Calu3 (cell line): ENCODE measurements around the gene MED17. TPM values are rescaled to one million over a fixed set of nuclear protein-coding genes. Genes with fewer than 3 reads are reported as not detected.
"Not testable (repeated sequence)": the region's sequence is repeated elsewhere in the genome, so short reads cannot be mapped to it uniquely, and the experiment has no call there.

Experiments used
- BruUV-seq: library from RNA; stranded (reverse); fragments of 400-500 nt; replicated peaks from 2 replicates; lab custom pipeline; 2021; lab: Mats Ljungman, UMichigan
- CTCF ChIA-PET: fragments of 300-600 bp; sonication (Branson Sonifier 250); formaldehyde crosslinking; loops from one replicate; lab custom pipeline; 2022; ENCODE audit warnings: antibody characterized with exemption; lab: Charles Lee
- DNase-seq: peaks from one replicate; pipeline ENCODE4 v3.0.0; 2022
- H3K27ac Mint-ChIP-seq: one replicate; pipeline ENCODE4 v1.8.0; 2022; ENCODE audit warnings: mixed read lengths; ENCODE audit not compliant: unreplicated experiment
- H3K27me3 Mint-ChIP-seq: one replicate; pipeline ENCODE4 v1.8.0; 2022; ENCODE audit warnings: mixed read lengths; ENCODE audit not compliant: unreplicated experiment
- H3K36me3 Mint-ChIP-seq: one replicate; pipeline ENCODE4 v1.8.0; 2022; ENCODE audit warnings: mild to moderate bottlenecking, moderate library complexity, mixed read lengths; ENCODE audit not compliant: insufficient read depth, unreplicated experiment
- H3K4me1 Mint-ChIP-seq: one replicate; pipeline ENCODE4 v1.8.0; 2022; ENCODE audit warnings: mild to moderate bottlenecking, low read depth, mixed read lengths; ENCODE audit not compliant: unreplicated experiment
- H3K4me3 Mint-ChIP-seq: one replicate; pipeline ENCODE4 v1.8.0; 2022; ENCODE audit warnings: mild to moderate bottlenecking, low read depth, moderate library complexity, mixed read lengths; ENCODE audit not compliant: unreplicated experiment
- H3K9me3 Mint-ChIP-seq: one replicate; pipeline ENCODE4 v1.8.0; 2022; ENCODE audit warnings: low read depth, mixed read lengths; ENCODE audit not compliant: unreplicated experiment
- CTCF ChIP-seq: fragments of 200-600 bp; IDR thresholded peaks from one replicate; pipeline ENCODE4 v1.8.0; 2022; ENCODE audit warnings: antibody characterized with exemption; ENCODE audit not compliant: unreplicated experiment
- intact Hi-C: fragments of 100-400 bp; cut with micrococcal nuclease; formaldehyde crosslinking; loops from one replicate; pipeline ENCODE4 v1.10.0; 2022; ENCODE audit not compliant: unreplicated experiment
- total RNA-seq: library from RNA; stranded (reverse); gene quantifications from 2 replicates; pipeline ENCODE4 v1.2.3, GENCODE V29; 2022

Gene MED17
- total RNA-seq, 1 experiment from 2014 or later: 24.6 TPM

GRCh38 chr11:93741094-93741881 is 42.8 kb upstream of the MED17 start, which contains the start of the genes C11orf54 and TAF1D:
Gene C11orf54, plus strand, starts transcription at chr11:93741672. Its CDS starts 5,722 bp downstream, at chr11:93747394.
Gene TAF1D, minus strand, starts transcription at chr11:93741495. Its CDS starts 2,191 bp downstream, at chr11:93739304.
- TF ChIP-seq CTCF: no peak
- peaks cover 62% of the 10 kb centered on the region for H3K36me3 Mint-ChIP-seq
- intact Hi-C loops: loop anchor here (2.0 kb wide), 1 partner anchor 44 kb away; the partner anchor contains the start of gene MED17
- DNase-seq: peak; percentile 92
- H3K27ac Mint-ChIP-seq: peak within 1 kb of the TSS; percentile 99
- H3K27me3 Mint-ChIP-seq: no peaks in the 10 kb centered on the region
- H3K4me3 Mint-ChIP-seq: peak within 1 kb of the TSS; percentile 96
- H3K9me3 Mint-ChIP-seq: no peaks in the 10 kb centered on the region
- H3K4me1 Mint-ChIP-seq: peaks cover 25% of the 10 kb centered on the region
- TSS peak; percentile 58 for BruUV-seq
- CTCF ChIA-PET: interaction anchor here (0.6 to 2.5 kb wide), 2 partner anchors 41 to 43 kb away, joined by 4 to 9 read pairs; partner anchors contain the start of gene MED17

- no peaks in the 10 kb centered on the region for H3K9me3 Mint-ChIP-seq
- H3K27me3 Mint-ChIP-seq: no peaks in the 10 kb centered on the region
- no peak for TF ChIP-seq CTCF
- peak overlapping the region; percentile 96 for H3K4me3 Mint-ChIP-seq
- TSS peak; percentile 84 for BruUV-seq
- H3K4me1 Mint-ChIP-seq: peaks cover 25% of the 10 kb centered on the region
- intact Hi-C loops: loop anchor here (2.0 kb wide), 1 partner anchor 43 kb away; the partner anchor contains the start of gene MED17
- CTCF ChIA-PET: interaction anchor here (2.5 kb wide), 1 partner anchor 42 kb away, joined by 9 read pairs; the partner anchor contains the start of gene MED17
- peak overlapping the region; percentile 99 for H3K27ac Mint-ChIP-seq
- peaks cover 57% of the 10 kb centered on the region for H3K36me3 Mint-ChIP-seq
- DNase-seq: peak; percentile 44
These were observed 42.2 kb upstream of the MED17 start for GRCh38 chr11:93741882-93742226.

- H3K4me3 Mint-ChIP-seq: peak overlapping the region; percentile 96
- H3K36me3 Mint-ChIP-seq: peaks cover 42% of the 10 kb centered on the region
- intact Hi-C loops: no loop called here
- no peaks in the 10 kb centered on the region for H3K27me3 Mint-ChIP-seq
- no peak for TF ChIP-seq CTCF
- H3K27ac Mint-ChIP-seq: no peak overlapping the region
- H3K4me1 Mint-ChIP-seq: peaks cover 15% of the 10 kb centered on the region
- H3K9me3 Mint-ChIP-seq: no peaks in the 10 kb centered on the region
- CTCF ChIA-PET: no interaction called here
- no TSS peak for BruUV-seq
- no peak for DNase-seq
These were observed 40.8 kb upstream of the MED17 start for GRCh38 chr11:93743291-93743690.

- DNase-seq: no peak
- peak overlapping the region; percentile 64 for H3K4me3 Mint-ChIP-seq
- CTCF ChIA-PET: no interaction called here
- intact Hi-C loops: no loop called here
- peaks cover 33% of the 10 kb centered on the region for H3K36me3 Mint-ChIP-seq
- H3K4me1 Mint-ChIP-seq: peaks cover 12% of the 10 kb centered on the region
- no peaks in the 10 kb centered on the region for H3K27me3 Mint-ChIP-seq
- BruUV-seq: no TSS peak
- no peak overlapping the region for H3K27ac Mint-ChIP-seq
- TF ChIP-seq CTCF: no peak
- no peaks in the 10 kb centered on the region for H3K9me3 Mint-ChIP-seq
These were observed 39.4 kb upstream of the MED17 start for GRCh38 chr11:93744669-93745004.

- H3K27me3 Mint-ChIP-seq, intact Hi-C loops, H3K9me3 Mint-ChIP-seq, H3K27ac Mint-ChIP-seq, BruUV-seq, CTCF ChIA-PET, DNase-seq: not testable (repeated sequence)
- peaks cover 12% of the 10 kb centered on the region for H3K4me1 Mint-ChIP-seq
- H3K36me3 Mint-ChIP-seq: peaks cover 28% of the 10 kb centered on the region
- peak overlapping the region; percentile 64 for H3K4me3 Mint-ChIP-seq
These were observed 38.9 kb upstream of the MED17 start for GRCh38 chr11:93745005-93745755.
